HepG2 (cell line): ENCODE measurements around the gene IFNAR1. TPM values are rescaled to one million over a fixed set of nuclear protein-coding genes. Genes with fewer than 3 reads are reported as not detected.

Source experiments
- DNMT1 ChIP-seq: sonication (generic); formaldehyde crosslinking; IDR thresholded peaks from 2 replicates; pipeline ENCODE4 v1.5.1; 2020; ENCODE audit warnings: mild to moderate bottlenecking, missing genetic modification reagents
- EEA1 ChIP-seq: sonication (generic); formaldehyde crosslinking; IDR thresholded peaks from 2 replicates; pipeline ENCODE4 v1.5.1; 2020; ENCODE audit warnings: mild to moderate bottlenecking, missing genetic modification reagents, borderline replicate concordance
- GABPB1 ChIP-seq: IDR thresholded peaks from 2 replicates; pipeline ENCODE4 v1.6.1; 2016; ENCODE audit warnings: mild to moderate bottlenecking, missing genetic modification reagents, moderate library complexity, missing compliant biosample characterization
- HNRNPK ChIP-seq: fragments of 200-400 bp; formaldehyde crosslinking; IDR thresholded peaks from 2 replicates; pipeline ENCODE4 v1.6.1; 2018; ENCODE audit warnings: low read length, low read depth, moderate library complexity, mild to moderate bottlenecking; ENCODE audit not compliant: poor library complexity, severe bottlenecking
- ISL2 ChIP-seq: sonication (generic); formaldehyde crosslinking; IDR thresholded peaks from 2 replicates; pipeline ENCODE4 v1.5.0; 2020; ENCODE audit warnings: missing genetic modification reagents
- MAX ChIP-seq: IDR thresholded peaks from 2 replicates; pipeline ENCODE4 v1.6.1; 2012; ENCODE audit warnings: inconsistent platforms
- MIXL1 ChIP-seq: IDR thresholded peaks from 2 replicates; pipeline ENCODE4 v1.6.1; 2016
- MYC ChIP-seq: sonication (generic); formaldehyde crosslinking; IDR thresholded peaks from 2 replicates; pipeline ENCODE4 v1.9.0; 2021; ENCODE audit warnings: missing genetic modification reagents, borderline replicate concordance
- NAIF1 ChIP-seq: sonication (generic); formaldehyde crosslinking; IDR thresholded peaks from 2 replicates; pipeline ENCODE4 v1.5.0; 2020; ENCODE audit warnings: mild to moderate bottlenecking, missing genetic modification reagents, borderline replicate concordance
- NCOA2 ChIP-seq: sonication (generic); formaldehyde crosslinking; IDR thresholded peaks from 2 replicates; pipeline ENCODE4 v1.8.0; 2022; ENCODE audit warnings: inconsistent platforms
- NR3C1 ChIP-seq: sonication (generic); formaldehyde crosslinking; IDR thresholded peaks from 2 replicates; pipeline ENCODE4 v1.4.0; 2020; ENCODE audit warnings: missing genetic modification reagents
- PHF5A ChIP-seq: IDR thresholded peaks from one replicate; pipeline ENCODE4 v1.6.1; 2018; ENCODE audit warnings: low read depth, missing genetic modification reagents; ENCODE audit not compliant: unreplicated experiment
- PHF8 ChIP-seq: sonication (generic); formaldehyde crosslinking; IDR thresholded peaks from 2 replicates; pipeline ENCODE4 v1.5.0; 2020; ENCODE audit warnings: missing genetic modification reagents
- POLR2G ChIP-seq: fragments of 200-400 bp; formaldehyde crosslinking; IDR thresholded peaks from 2 replicates; pipeline ENCODE4 v1.6.1; 2018; ENCODE audit warnings: mild to moderate bottlenecking, low read depth, low read length, moderate library complexity
- SRSF4 ChIP-seq: fragments of 200-400 bp; formaldehyde crosslinking; IDR thresholded peaks from one replicate; pipeline ENCODE4 v1.6.1; 2018; ENCODE audit warnings: mild to moderate bottlenecking, low read depth, low read length, moderate library complexity; ENCODE audit not compliant: poor library complexity, severe bottlenecking
- TP53 ChIP-seq: sonication (generic); formaldehyde crosslinking; conservative IDR thresholded peaks from 2 replicates; pipeline ENCODE4 v1.4.0; 2020; ENCODE audit warnings: missing genetic modification reagents
- U2AF1 ChIP-seq: fragments of 200-400 bp; formaldehyde crosslinking; optimal IDR thresholded peaks from 2 replicates; pipeline ENCODE3; 2017; ENCODE audit warnings: mild to moderate bottlenecking, low read depth, low read length
- ZNF136 ChIP-seq: sonication (generic); formaldehyde crosslinking; IDR thresholded peaks from 2 replicates; pipeline ENCODE4 v1.8.1; 2022; ENCODE audit warnings: low read depth, mild to moderate bottlenecking, moderate library complexity, missing genetic modification reagents
- ZNF235 ChIP-seq: sonication (generic); formaldehyde crosslinking; IDR thresholded peaks from 2 replicates; pipeline ENCODE4 v1.8.1; 2023; ENCODE audit warnings: mild to moderate bottlenecking, missing genetic modification reagents, borderline replicate concordance
- ZNF44 ChIP-seq: sonication (generic); formaldehyde crosslinking; IDR thresholded peaks from 2 replicates; pipeline ENCODE4 v1.5.1; 2020; ENCODE audit warnings: mild to moderate bottlenecking, missing genetic modification reagents
- ZNF562 ChIP-seq: sonication (generic); formaldehyde crosslinking; IDR thresholded peaks from 2 replicates; pipeline ENCODE4 v1.8.0; 2022; ENCODE audit warnings: missing genetic modification reagents, borderline replicate concordance
- ZNF569 ChIP-seq: sonication (generic); formaldehyde crosslinking; IDR thresholded peaks from 2 replicates; pipeline ENCODE4 v1.5.0; 2020; ENCODE audit warnings: mild to moderate bottlenecking, missing genetic modification reagents, moderate library complexity, borderline replicate concordance
- ZNF878 ChIP-seq: sonication (generic); formaldehyde crosslinking; IDR thresholded peaks from 2 replicates; pipeline ENCODE4 v1.8.1; 2023; ENCODE audit warnings: mild to moderate bottlenecking, missing genetic modification reagents, moderate library complexity
- polyA plus RNA-seq, 8 experiments: library from polyadenylated mRNA; depleted of rRNA in 3 of 8; stranded (reverse) in 7 of 8; unstranded in 1 of 8; fragments of >200 nt; fragmentation: Illumina TruSeq in 4 of 8; extraction: Trizol in 4 of 8; gene quantifications; 2 replicates each; pipeline versions ENCODE4 v1.2.1 to v1.2.3, GENCODE V29; 2011 to 2016; ENCODE audit warnings: low read depth in 4 of 8, missing spikeins in 1 of 8, mixed read lengths in 1 of 8; ENCODE audit not compliant: insufficient read depth in 1 of 8
- total RNA-seq, 5 experiments: library from RNA; depleted of rRNA; stranded (reverse); fragments of >200 nt; fragmentation: Illumina TruSeq; extraction: Trizol; gene quantifications; 2 replicates each; pipeline ENCODE4 v1.2.3, GENCODE V29; 2016; ENCODE audit warnings: low read depth in 1 of 5
- TF ChIP-seq, protein P1 (sequence below): sonication (generic); IDR thresholded peaks from 2 replicates; pipeline ENCODE4 v1.6.1; 2016; ENCODE audit warnings: low read depth, borderline replicate concordance
- TF ChIP-seq, protein P2 (sequence below): IDR thresholded peaks from 2 replicates; pipeline ENCODE4 v1.6.1; 2016; ENCODE audit warnings: missing genetic modification reagents, missing compliant biosample characterization
- TF ChIP-seq, protein P3 (sequence below): sonication (generic); formaldehyde crosslinking; IDR thresholded peaks from 2 replicates; pipeline ENCODE4 v1.8.1; 2023; ENCODE audit warnings: missing genetic modification reagents, mild to moderate bottlenecking, borderline replicate concordance
- TF ChIP-seq, protein P4 (sequence below): sonication (generic); formaldehyde crosslinking; IDR thresholded peaks from 2 replicates; pipeline ENCODE4 v1.8.1; 2022; ENCODE audit warnings: low read depth, mild to moderate bottlenecking, missing genetic modification reagents

The IFNAR1 gene
- total and polyA plus RNA-seq, 2 of the 13 experiments (the other 11 are each of a cell fraction or from before 2014, with no cell fraction given), result 6.7 to 9.3 TPM

DNA sequence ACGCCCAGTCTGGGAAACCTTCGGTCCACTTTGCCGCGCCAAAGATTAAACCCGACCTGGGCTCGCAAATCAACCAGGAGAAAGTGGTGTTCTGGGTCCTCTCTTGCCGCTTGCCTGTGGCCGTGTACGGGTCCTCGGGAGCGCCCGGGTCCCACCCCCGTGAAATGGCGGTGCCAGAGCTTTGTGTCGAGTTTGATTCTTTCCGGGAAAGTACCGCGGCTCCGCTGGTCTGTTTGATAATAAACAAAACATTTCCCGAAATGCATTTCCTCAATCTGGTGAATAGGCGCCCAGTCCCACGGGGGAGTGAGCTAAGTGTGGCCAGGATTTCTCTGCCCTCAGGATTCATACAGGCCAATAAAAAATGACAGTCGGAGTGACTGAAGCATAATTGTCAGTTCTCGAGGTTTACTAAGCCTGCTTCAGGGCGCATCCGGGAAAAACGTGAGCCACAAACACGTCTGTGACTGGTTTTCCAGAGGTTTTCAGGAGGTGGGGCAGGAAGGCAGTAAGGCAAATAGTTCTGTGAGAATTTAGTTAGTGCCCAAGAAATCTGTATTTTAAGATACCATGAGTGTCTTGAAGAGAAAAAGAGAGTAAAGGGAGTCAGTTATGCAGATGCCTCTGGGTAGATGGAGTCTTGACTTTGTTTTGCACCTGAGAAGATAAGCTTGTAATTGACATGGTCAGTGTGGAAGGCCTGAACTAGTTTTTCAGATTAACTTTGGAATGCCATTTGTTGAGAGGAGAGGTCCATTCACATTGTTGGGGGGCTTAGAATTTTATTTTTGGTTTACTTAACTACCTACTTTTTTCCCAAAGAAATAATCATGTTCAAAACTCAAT, 675 bp downstream of the IFNAR1 start (continued):
- TF ChIP-seq NR3C1 (CRISPR knock-in tag), result no peak
- no peak for TF ChIP-seq EEA1
- TF ChIP-seq PHF5A (CRISPR knock-in tag), result no peak
- no peak for TF ChIP-seq ZNF44 (CRISPR knock-in tag)
- TF ChIP-seq ZNF569 (CRISPR knock-in tag), result no peak
- TF ChIP-seq ZNF235, result no peak
- TF ChIP-seq MAX, result no peak
- no peak for TF ChIP-seq HNRNPK
- no peak; the same call in 1 of the 2 replicates for TF ChIP-seq MYC (CRISPR knock-in tag)
- no peak for TF ChIP-seq ZNF878 (CRISPR knock-in tag)
- peak; percentile 53; the same call in 1 of the 2 replicates for TF ChIP-seq ISL2 (CRISPR knock-in tag)
- no peak for TF ChIP-seq NAIF1
- TF ChIP-seq, protein P1, sequence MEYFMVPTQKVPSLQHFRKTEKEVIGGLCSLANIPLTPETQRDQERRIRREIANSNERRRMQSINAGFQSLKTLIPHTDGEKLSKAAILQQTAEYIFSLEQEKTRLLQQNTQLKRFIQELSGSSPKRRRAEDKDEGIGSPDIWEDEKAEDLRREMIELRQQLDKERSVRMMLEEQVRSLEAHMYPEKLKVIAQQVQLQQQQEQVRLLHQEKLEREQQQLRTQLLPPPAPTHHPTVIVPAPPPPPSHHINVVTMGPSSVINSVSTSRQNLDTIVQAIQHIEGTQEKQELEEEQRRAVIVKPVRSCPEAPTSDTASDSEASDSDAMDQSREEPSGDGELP, result no peak; the same call in 1 of the 2 replicates
- TF ChIP-seq, protein P2, sequence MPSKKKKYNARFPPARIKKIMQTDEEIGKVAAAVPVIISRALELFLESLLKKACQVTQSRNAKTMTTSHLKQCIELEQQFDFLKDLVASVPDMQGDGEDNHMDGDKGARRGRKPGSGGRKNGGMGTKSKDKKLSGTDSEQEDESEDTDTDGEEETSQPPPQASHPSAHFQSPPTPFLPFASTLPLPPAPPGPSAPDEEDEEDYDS, result no peak
- TF ChIP-seq ZNF562 (CRISPR knock-in tag), result no peak
- no peak for TF ChIP-seq PHF8 (CRISPR knock-in tag)
- TF ChIP-seq, protein P3, sequence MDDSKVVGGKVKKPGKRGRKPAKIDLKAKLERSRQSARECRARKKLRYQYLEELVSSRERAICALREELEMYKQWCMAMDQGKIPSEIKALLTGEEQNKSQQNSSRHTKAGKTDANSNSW, result 0 out of 2 replicates have a peak, but pooled peaks have one; percentile 63
- TF ChIP-seq ZNF136 (CRISPR knock-in tag), result no peak
- TF ChIP-seq NCOA2, result peak; percentile 25; the same call in 1 of the 2 replicates
- TF ChIP-seq, protein P4, sequence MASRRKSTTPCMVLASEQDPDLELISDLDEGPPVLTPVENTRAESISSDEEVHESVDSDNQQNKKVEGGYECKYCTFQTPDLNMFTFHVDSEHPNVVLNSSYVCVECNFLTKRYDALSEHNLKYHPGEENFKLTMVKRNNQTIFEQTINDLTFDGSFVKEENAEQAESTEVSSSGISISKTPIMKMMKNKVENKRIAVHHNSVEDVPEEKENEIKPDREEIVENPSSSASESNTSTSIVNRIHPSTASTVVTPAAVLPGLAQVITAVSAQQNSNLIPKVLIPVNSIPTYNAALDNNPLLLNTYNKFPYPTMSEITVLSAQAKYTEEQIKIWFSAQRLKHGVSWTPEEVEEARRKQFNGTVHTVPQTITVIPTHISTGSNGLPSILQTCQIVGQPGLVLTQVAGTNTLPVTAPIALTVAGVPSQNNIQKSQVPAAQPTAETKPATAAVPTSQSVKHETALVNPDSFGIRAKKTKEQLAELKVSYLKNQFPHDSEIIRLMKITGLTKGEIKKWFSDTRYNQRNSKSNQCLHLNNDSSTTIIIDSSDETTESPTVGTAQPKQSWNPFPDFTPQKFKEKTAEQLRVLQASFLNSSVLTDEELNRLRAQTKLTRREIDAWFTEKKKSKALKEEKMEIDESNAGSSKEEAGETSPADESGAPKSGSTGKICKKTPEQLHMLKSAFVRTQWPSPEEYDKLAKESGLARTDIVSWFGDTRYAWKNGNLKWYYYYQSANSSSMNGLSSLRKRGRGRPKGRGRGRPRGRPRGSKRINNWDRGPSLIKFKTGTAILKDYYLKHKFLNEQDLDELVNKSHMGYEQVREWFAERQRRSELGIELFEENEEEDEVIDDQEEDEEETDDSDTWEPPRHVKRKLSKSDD (CRISPR knock-in tag), result no peak
- TF ChIP-seq U2AF1, result no peak
- TF ChIP-seq POLR2G, result 0 out of 2 replicates have a peak, but pooled peaks have one; percentile 12
- TF ChIP-seq GABPB1, result no peak
- TF ChIP-seq DNMT1 (CRISPR knock-in tag), result no peak
- no peak for TF ChIP-seq SRSF4
- TF ChIP-seq TP53 (CRISPR knock-in tag), result 0 out of 2 replicates have a peak, but pooled peaks have one; percentile 39
- TF ChIP-seq MIXL1 (CRISPR knock-in tag), result no peak
